NCI-H2171 (cell line): ENCODE results near the gene SP110.
"Not testable (repeated sequence)": the region's sequence is repeated elsewhere in the genome, so short reads cannot be mapped to it uniquely, and the experiment has no call there.

ENCODE experiments used
- DNase-seq: peaks from one replicate; lab custom pipeline; 2025; lab: John Stamatoyannopoulos, UW

The SP110 gene

GRCh38 chr2:230224458-230224857 is 4.7 kb upstream of the SP110 start:
- no peak for DNase-seq

GRCh38 chr2:230222829-230223228 is 3.0 kb upstream of the SP110 start:
- not testable (repeated sequence) for DNase-seq

GRCh38 chr2:230221493-230221892 is 1.7 kb upstream of the SP110 start:
- no peak for DNase-seq

GRCh38 chr2:230220347-230220969 is 674 bp upstream of the SP110 start:
- no peak for DNase-seq

GRCh38 chr2:230218421-230218820 is 1.4 kb downstream of the SP110 start:
- no peak for DNase-seq

GRCh38 chr2:230217424-230217823 is 2.4 kb downstream of the SP110 start:
- no peak for DNase-seq

- DNase-seq = no peak
These were observed 3.3 kb downstream of the SP110 start for GRCh38 chr2:230216489-230216888.

GRCh38 chr2:230209422-230210051 is 10.2 kb downstream of the SP110 start:
- no peak for DNase-seq

- no peak for DNase-seq
These were observed 11.2 kb downstream of the SP110 start for GRCh38 chr2:230208576-230208975.

GRCh38 chr2:230205721-230206120 is 14.1 kb downstream of the SP110 start:
- no peak for DNase-seq

GRCh38 chr2:230205034-230205433 is 14.8 kb downstream of the SP110 start:
- DNase-seq = no peak

GRCh38 chr2:230203110-230203676 is 16.6 kb downstream of the SP110 start:
- no peak for DNase-seq

- DNase-seq = no peak
These were observed 17.2 kb downstream of the SP110 start for GRCh38 chr2:230202430-230203109.

- DNase-seq = no peak
These were observed 34.8 kb downstream of the SP110 start for GRCh38 chr2:230184727-230185578.

GRCh38 chr2:230181195-230181594 is 38.6 kb downstream of the SP110 start:
- no peak for DNase-seq

- DNase-seq = no peak
These were observed 39.9 kb downstream of the SP110 start for GRCh38 chr2:230179907-230180306.

- DNase-seq = no peak
These were observed 41.0 kb downstream of the SP110 start for GRCh38 chr2:230178546-230179485.

- DNase-seq = no peak
These were observed 42.8 kb downstream of the SP110 start for GRCh38 chr2:230176996-230177395.

- DNase-seq = no peak
These were observed 45.3 kb downstream of the SP110 start for GRCh38 chr2:230174466-230174865.

GRCh38 chr2:230172852-230173251 is 46.9 kb downstream of the SP110 start:
- no peak for DNase-seq

- no peak for DNase-seq
These were observed 47.6 kb downstream of the SP110 start for GRCh38 chr2:230172156-230172555.
